Lower lobe of right lung (tissue), 2 donors: ENCODE measurements around the gene IFT122. TPM values are rescaled to one million over a fixed set of nuclear protein-coding genes. Genes with fewer than 3 reads are reported as not detected.

Experiments
- ATAC-seq, 2 donors: fragments of 200-7000 bp; cut with Tn5 transposase; one replicate each; pipeline ENCODE4 v1.9.1; 2020 to 2022; ENCODE audit warnings: mild to moderate bottlenecking in 2 of 2, moderate library complexity in 2 of 2
- DNase-seq: peaks from one replicate; pipeline ENCODE4 v3.0.0-alpha.2; 2020
- H3K27ac ChIP-seq: fragments of 200-600 bp; one replicate; pipeline ENCODE4 v1.8.0; 2022
- H3K27me3 ChIP-seq: fragments of 200-600 bp; one replicate; pipeline ENCODE4 v1.8.0; 2022; ENCODE audit warnings: low read depth
- H3K36me3 ChIP-seq: fragments of 200-600 bp; one replicate; pipeline ENCODE4 v1.8.0; 2022; ENCODE audit warnings: mild to moderate bottlenecking
- H3K4me1 ChIP-seq: fragments of 200-600 bp; one replicate; pipeline ENCODE4 v1.8.0; 2022
- H3K4me3 ChIP-seq: fragments of 200-600 bp; one replicate; pipeline ENCODE4 v1.8.0; 2022; ENCODE audit warnings: mild to moderate bottlenecking
- H3K9me3 ChIP-seq: fragments of 200-600 bp; one replicate; pipeline ENCODE4 v1.8.0; 2022
- intact Hi-C: fragments of 100-400 bp; cut with DNase I; formaldehyde crosslinking; loops from one replicate; pipeline ENCODE4 v1.11.0; 2022
- total RNA-seq: library from RNA; stranded (reverse); fragmentation: NEBNext Ultra II Directional; extraction: Animal tissue kit (Norgen Biotek cat#: 25700); gene quantifications from one replicate; pipeline ENCODE4 v1.2.1, GENCODE V29; 2021
- TF ChIP-seq, protein P1 (sequence below): fragments of 200-600 bp; IDR thresholded peaks from one replicate; pipeline ENCODE4 v1.8.0; 2022; ENCODE audit warnings: antibody characterized with exemption, mild to moderate bottlenecking
- donor health status: DM: no; HTN: yes; CAD: no; lungs with severe emphysema.

The IFT122 gene
- total RNA-seq, 1 donor from 2014 or later = 29.9 TPM

DNA sequence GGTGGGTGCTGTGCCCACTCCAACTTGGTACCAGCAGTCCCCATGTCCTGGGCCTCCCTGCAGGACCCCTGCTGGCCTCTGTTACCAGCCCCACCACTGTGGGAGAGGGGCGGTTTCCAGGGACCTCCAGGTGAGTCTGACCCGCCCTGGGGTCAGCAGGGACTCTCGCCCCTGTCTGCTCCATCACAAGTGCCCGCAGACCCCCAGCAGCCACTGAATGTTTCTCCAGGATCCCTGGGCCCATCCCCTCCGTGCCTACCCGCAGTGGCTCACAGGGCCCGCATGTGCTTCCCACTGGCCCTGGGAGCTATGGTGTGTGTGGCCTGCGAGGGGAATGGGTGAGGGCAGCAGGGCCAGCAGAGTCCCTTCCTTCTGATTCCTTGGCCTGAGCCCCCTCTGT is 78.6 kb downstream of the IFT122 start:
- DNase-seq = no peak
- intact Hi-C loops = no loop called here
- TF ChIP-seq, protein P1, sequence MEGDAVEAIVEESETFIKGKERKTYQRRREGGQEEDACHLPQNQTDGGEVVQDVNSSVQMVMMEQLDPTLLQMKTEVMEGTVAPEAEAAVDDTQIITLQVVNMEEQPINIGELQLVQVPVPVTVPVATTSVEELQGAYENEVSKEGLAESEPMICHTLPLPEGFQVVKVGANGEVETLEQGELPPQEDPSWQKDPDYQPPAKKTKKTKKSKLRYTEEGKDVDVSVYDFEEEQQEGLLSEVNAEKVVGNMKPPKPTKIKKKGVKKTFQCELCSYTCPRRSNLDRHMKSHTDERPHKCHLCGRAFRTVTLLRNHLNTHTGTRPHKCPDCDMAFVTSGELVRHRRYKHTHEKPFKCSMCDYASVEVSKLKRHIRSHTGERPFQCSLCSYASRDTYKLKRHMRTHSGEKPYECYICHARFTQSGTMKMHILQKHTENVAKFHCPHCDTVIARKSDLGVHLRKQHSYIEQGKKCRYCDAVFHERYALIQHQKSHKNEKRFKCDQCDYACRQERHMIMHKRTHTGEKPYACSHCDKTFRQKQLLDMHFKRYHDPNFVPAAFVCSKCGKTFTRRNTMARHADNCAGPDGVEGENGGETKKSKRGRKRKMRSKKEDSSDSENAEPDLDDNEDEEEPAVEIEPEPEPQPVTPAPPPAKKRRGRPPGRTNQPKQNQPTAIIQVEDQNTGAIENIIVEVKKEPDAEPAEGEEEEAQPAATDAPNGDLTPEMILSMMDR = no peak

DNA sequence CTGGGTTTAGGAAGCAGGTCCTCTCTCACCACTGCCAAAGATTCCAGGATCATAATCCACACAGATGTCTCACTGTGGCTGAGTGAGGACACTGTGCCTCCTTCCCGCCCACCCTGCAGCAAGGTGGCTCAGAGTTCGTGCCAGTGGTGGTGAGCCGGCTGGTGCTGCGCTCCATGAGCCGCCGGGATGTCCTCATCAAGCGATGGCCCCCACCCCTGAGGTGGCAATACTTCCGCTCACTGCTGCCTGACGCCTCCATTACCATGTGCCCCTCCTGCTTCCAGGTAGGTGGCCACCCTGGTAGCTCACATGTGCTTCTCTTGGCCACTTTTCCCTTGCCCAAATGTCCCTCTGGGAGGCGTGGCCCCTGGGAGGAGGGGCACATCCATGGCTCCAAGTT is 79.4 kb downstream of the IFT122 start:
- Histone ChIP-seq H3K9me3 (no peaks in the 10 kb centered on the region), H3K4me3 (no peak overlapping the region), H3K4me1 (no peaks in the 10 kb centered on the region), H3K27me3 (no peaks in the 10 kb centered on the region), H3K27ac (no peak overlapping the region), H3K36me3 (peaks cover 21% of the 10 kb centered on the region)
- DNase-seq = no peak
- intact Hi-C loops = no loop called here
- TF ChIP-seq, protein P1 = no peak
- ATAC-seq = no peak

More for the DNA sequence above, 78.6 kb downstream of the IFT122 start:
- no peaks in the 10 kb centered on the region for H3K27me3 ChIP-seq
- H3K4me3 ChIP-seq = no peak overlapping the region
- no peaks in the 10 kb centered on the region for H3K4me1 ChIP-seq
- peaks cover 30% of the 10 kb centered on the region for H3K36me3 ChIP-seq
- no peak overlapping the region for H3K27ac ChIP-seq
- ATAC-seq = no peak
- H3K9me3 ChIP-seq = no peaks in the 10 kb centered on the region

DNA sequence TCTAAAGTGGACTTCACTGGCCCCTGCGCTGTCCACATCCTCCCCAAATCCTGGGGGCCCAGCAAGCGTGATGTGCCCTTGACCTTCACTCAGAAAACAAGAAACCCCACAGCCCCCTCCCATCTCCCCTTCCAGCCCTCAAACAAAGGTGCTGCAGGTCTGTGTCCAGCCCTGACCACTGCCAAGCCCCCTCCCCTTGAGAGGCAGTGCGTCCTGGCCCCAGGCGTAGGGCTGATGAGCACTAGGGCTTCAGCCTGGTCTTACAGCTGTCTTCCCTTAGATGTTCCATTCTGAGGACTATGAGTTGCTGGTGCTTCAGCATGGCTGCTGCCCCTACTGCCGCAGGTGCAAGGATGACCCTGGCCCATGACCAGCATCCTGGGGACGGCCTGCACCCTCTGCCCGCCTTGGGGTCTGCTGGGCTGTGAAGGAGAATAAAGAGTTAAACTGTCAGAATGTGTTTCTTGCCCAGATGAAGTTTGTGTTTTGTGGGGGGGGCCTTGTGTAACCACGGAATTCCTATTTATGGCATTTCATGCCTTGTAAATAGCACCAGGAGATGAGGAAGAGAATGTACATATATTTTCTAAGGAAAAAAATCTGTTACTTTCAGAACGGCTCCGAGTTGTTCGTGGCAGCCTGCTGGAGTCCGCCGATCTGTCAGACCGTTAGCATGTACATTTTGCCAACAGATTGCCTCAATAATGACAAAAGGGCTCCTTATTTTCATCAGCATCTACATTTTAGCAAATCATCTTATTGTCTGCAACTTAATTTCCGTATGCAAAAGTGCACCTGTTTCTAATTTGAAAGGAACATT is 80.1 kb downstream of the IFT122 start:
- DNase-seq = no peak
- TF ChIP-seq, protein P1 = no peak
- Histone ChIP-seq H3K9me3 (no peaks in the 10 kb centered on the region), H3K4me3 (no peak overlapping the region), H3K27me3 (no peaks in the 10 kb centered on the region), H3K27ac (no peak overlapping the region), H3K36me3 (peaks cover 15% of the 10 kb centered on the region), H3K4me1 (no peaks in the 10 kb centered on the region)
- ATAC-seq = no peak
- intact Hi-C loops = no loop called here

DNA sequence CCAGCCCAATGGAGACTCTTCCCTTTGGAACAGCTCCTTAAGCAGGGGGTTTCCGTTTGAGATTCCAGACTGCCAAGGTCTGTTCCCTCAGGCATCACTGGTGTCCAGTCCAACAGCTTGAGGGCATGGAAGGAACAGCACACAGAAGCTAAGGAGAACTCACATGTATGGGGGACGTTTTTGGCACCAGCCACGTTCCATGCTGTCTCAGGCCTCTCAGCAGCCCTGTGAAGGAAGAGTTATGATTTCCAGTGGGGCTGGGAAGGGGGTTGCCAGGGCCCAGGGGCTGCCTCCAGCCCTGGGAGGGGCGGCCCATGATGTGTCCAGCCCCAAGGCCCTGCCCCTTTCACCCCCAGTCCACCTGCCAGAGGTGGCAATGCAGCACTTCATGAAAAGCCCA is 80.9 kb downstream of the IFT122 start:
- no peaks in the 10 kb centered on the region for H3K9me3 ChIP-seq
- H3K4me1 ChIP-seq = no peaks in the 10 kb centered on the region
- H3K4me3 ChIP-seq = no peak overlapping the region
- no peaks in the 10 kb centered on the region for H3K27me3 ChIP-seq
- peaks cover 15% of the 10 kb centered on the region for H3K36me3 ChIP-seq
- DNase-seq = no peak
- intact Hi-C loops = no loop called here
- no peak for ATAC-seq
- H3K27ac ChIP-seq = no peak overlapping the region
- TF ChIP-seq, protein P1 = no peak

DNA sequence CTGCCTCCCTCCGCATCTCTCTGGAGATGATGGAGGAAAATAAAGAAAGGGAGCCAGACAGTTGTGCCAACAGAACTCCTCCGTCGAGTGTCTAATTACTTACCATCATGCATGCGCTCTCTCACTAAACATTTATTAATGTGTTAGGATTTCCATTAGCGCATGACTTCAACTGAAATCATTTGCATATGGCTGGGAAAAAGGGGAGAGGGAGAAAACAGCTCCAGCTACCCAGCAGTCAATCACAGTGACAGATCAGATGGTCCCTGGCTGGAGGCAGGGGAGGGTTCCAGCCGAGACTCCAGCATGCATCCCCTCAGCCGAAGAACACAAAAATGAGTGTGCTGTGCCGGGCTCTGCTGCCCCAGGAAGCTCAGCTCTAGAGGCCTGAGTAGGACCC is 81.6 kb downstream of the IFT122 start:
- intact Hi-C loops = no loop called here
- Histone ChIP-seq H3K4me3 (no peak overlapping the region), H3K9me3 (no peaks in the 10 kb centered on the region), H3K36me3 (peaks cover 15% of the 10 kb centered on the region), H3K27ac (no peak overlapping the region), H3K4me1 (no peaks in the 10 kb centered on the region), H3K27me3 (no peaks in the 10 kb centered on the region)
- ATAC-seq (no peak), DNase-seq (no peak)
- TF ChIP-seq, protein P1 = no peak
